Activated CD4-positive, CD25-positive, alpha-beta regulatory T cell (primary cell): ENCODE data around the gene TCF7L2.

Source experiments
- DNase-seq, 4 experiments: peaks; one replicate each; lab custom pipeline; 2025; lab: John Stamatoyannopoulos, UW

The TCF7L2 gene

DNA sequence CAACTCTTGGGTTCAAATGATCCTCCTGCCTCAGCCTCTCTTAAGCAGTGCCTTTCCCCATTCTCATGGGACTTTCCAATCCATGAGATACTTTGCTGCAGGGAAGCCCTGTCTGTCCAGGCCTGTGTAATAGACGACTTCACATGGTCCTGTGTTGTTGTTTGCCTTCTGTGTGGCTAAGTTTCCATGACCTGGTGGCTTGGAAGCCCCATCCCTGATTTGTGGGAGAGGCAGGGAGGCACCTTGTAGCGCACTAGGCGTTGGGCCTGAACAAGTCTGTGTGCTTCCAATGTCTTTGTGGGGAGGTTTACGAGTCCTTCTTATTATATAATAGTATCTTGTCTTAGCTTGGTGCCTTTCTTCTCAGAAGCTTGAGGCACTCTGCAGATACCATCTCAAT, 49.1 kb downstream of the TCF7L2 start:
- no peak for DNase-seq

DNA sequence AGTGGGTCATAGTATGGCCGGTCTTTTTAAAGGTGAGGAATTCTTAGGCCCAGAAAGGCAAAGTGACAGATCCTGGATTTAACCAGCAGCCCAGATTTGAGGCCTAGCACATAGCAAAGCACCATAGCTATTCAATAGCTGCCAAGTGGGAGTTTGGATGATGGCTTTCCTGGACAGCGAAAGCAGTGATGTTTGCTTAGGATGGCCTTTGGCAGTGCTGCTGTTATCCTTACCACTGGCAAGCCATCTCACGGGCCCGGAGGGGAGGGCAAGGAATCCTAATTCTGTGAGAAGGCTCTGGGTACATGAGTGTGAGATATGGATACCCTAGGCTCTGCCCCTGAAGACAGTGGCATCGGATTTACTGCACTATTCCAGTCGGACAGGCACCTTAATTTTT, 50.4 kb downstream of the TCF7L2 start:
- no peak for DNase-seq

DNA sequence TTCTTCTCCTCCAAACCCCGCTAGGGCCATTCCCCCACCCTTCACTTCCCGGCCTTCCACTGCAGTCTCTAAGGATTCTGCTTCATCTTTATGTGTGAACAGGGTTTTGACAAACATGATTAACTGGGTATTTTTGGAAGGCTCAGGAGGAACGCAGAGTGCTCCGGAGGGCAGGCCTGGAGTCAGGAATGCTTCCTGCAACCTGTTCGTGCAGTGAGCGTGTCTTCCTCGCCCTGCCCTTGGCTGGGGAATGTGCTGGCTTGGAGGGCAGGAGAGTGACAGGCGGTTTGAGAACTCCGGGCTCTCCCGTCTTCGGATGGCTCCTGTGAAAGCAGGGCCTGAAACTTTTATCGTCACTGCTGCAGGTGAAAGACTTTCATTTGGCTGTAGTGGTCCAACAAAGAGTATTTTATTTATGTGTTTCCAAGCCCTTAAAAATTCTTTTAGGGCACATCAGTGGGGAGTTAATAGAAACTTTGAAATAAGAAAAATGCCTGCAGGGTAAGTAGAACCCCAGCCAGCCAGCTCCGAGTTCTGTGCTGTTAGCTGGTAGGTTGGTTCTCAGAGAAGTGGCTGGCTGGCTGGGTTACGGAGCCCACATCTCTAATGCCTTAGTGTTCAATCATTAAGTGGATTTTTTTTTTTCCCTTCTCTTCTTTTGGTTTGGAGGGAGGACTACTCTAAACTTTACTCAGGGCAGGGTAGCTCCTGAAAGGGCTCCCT, 51.0 kb downstream of the TCF7L2 start:
- no peak for DNase-seq

DNA sequence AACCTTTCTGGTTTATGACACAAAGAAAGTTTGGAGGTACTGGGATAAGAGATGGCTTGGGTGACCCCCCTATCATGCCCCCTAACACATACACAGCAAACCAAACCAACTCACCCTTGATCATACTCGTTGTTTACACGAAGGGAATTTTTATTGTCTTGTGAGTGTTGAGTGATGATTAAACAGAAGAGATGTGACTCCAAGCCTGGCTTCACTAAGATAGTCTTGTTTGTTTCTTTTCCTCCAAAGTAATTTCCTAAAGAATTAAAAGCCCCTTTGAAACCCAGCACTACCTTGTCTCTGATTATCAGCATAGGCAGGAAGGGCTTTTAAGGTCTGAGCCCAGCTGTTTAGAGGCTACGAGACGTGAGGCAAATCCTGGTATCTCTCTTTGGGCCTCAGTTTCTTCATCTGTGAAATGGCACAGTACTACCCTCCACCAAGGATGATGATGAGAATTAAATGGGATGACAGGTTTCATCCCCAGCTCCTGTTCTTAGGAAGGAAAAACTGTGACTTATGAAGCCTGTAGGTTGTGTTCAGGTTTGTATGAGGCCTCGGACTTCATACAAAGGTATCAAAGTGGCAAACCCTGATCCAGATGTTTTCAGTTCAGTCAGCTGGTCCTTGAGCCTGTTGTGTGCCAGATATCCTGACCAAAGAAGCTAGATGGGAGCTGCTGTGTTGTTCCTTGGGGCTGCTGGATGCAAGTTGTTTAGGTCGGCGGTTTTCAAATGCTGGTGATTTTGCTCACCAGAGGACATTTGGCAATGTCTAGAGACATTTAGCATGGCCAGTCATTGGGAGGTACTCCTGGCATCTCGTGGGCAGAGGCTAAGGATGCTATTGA, 51.8 kb downstream of the TCF7L2 start:
- DNase-seq, result no peak

DNA sequence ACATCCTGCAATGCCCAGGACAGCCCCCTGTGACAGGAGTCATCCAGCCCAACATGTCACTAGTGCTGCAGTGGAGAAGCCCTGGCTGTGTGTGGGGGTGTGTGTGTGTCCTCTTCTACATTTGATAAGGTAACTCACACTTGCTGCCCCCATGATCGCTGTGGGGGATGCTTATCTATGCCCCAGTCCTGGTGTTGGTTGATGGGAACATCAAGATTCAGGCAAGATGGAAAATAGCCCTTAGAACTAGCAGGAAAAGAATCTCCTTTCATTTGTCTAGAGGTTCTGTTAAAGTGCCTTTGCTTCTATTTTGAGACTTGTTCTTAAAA, 52.4 kb downstream of the TCF7L2 start:
- DNase-seq, result no peak

DNA sequence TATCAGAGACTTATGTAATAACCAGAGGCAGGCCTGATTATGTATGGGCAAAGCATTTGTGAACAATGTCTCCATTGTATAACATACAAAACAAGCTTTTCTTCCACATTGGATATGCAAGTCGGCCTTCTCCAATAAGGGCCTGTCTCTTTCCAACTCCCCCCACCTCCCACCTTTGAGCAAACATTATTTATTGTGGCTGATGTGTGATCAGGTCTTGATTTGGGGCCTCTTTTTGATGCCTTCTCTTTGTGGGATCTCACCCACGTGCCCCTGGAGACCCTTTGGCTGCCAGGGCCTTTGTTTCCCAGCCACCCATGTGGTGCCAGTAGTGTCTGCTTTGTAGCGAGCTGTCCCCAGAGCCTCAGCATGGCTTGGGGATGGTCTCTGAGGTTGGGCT, 53.0 kb downstream of the TCF7L2 start:
- no peak for DNase-seq

DNA sequence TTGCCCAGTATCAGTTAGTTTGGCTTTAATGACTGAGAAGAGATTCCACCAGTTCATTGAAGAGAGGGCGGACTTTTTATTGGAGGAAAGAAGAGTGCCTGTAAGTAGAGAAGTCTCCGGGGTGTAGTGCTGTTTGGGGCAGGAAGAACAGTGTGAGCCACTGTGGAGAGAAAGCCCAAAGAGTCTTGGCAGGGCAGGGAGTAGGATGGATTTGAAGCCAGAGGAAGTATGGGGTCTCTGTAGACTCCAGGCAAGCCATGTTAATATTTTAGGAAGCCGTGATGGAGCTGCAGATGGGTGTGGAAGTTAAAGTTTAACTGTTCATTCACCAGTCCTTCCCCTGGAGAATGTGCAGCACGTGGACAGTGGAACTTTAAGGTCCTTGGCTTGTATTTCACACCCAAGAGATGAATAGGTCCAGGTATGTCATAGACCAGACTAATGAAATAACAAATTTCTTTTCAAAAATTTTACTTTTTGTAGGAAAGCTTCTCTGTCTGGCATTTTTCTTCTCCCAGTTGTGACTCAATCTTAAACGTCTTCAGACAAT, 54.1 kb downstream of the TCF7L2 start:
- no peak for DNase-seq

DNA sequence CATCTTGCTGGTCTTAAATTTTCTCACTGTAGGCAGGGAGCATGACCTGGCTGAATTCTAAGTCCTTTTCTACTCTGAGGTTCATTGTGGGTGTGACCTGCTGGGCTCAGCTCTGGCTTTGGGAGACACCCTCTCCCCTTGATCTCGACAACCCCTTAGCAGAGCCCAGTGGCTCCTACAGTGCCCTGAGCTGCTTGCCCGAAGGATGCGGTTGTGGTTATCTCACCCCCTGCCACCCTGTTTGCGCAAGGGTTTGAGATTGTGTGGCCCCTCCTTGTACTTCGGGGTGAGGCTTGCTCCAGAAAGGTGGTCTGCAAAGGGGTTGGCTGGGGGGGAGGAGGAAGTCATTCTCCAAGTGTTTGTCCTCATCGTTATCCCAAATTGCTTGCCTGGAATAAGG, 55.3 kb downstream of the TCF7L2 start:
- DNase-seq, result no peak

DNA sequence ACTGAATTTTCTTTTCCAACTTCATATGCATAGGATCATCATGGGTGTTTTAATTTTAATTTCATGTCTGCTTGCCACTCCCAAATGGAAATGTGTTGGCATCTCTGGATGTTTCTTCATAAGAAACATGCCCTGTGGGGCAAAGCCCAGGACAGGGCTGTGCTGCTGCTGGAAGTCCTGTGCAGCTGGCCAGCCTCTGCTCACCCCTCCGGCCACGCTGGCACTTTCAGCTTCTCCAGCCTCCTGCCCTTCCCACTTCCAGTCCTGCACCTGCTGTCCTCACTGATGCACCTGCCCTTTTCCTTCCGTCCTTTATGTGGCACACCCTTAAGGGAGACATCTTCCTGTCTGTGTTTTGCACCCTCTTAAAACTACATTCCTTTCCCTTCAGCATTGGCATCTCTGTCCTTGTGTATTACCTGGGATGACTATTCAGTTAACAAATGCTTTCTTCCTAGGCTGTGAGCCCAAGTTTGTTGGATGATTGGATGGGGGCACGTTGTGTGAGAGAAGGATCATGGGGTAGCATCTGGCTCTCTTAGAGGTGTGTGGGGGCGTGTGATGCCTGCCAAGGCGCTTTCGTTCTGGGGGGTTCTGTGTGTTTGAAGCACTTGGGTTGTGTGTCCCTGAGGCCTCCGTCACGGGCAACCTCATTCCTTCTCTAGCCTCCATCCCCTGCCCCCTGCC, 56.8 kb downstream of the TCF7L2 start:
- DNase-seq, result no peak

DNA sequence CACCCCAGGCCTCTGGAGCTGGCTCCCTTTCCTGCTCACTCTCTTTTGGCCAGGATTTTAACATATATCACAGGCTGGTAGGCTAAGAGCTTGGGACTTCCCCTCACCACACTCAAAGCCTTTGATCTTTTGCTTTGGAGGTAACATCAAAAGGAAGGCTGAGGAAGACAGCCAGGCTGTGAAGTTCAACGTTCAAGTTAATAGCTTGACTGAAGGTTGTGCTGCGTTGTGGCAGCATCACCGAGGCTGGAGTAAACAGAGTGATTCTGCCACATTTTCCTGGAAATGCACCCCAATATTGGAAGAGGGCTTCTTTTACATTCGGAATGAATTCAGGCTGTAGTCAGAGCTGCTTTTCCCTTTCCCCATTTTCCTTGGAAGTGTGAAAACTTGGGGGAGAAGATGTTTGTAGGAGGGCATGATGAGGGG, 57.3 kb downstream of the TCF7L2 start:
- no peak for DNase-seq

DNA sequence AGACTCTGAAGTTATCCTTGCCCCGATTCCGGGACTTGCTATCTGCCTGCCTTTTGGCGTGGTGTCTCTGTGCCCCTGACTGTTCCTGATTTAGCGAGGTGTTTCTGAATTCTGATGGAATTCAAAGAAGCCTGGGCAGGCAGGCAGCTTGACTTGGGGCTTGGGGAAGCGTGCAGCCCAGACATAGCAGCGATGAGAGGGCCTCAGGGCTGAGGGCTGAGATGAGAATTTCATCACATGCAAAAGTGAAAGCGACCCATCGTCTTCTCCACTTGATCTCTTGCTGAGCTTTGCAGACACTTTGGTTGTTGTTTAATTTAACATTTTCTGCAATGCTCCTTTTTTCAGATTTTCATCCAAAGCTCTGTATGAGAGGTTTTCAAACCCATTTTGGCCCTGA, 57.8 kb downstream of the TCF7L2 start:
- no peak for DNase-seq

DNA sequence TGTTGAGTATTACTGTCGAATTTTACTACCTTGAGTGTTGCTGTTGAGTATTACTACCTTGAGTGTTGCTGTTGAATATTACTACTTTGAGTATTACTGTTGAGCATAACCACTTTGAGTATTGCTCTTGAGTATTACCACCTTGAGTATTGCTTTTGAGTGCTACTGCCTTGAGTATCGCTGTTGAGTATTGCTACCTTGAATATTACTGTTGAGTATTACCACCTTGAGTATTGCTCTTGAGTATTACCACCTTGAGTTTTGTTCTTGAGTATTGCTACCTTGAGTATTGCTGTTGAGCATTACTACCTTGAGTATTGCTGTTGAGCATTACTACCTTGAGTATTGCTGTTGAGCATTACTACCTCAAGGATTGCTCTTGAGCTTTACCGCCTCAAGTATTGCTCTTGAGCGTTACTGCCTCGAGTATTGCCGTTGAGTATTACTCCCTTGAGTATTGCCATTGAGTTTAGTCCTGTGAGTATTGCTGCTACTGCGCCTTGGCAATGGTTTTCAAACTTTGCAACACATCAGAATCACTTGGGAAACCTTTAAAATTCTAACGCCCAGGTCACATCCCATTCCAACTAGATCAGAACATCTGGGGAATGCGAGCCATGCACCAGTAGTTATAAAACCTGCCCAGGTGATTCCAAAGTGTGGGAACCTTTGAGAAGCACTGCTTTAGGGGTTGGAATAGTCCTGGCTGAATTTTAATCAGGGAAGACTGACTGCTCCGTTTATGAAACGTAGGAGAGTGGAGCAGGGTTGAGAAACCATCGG, 61.7 kb downstream of the TCF7L2 start:
- DNase-seq, result no peak

DNA sequence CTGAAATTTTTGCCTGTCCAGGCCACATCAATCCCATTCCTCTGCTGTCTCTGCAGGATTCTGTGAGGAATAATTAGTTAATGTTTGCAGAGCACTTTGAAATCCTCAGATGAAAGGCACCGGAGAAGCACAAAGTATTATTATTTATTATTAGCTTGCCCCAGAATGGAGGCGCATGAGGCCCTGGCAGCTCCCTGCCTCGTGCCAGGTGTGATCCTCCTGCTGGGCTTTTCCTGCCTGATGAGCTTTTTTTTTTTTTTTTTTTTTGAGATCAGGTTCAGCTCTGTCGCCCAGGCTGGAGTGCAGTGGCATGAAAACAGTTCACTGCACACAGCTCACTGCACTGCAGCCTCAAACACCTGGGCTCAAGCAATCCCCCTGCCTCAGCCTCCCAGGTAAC, 65.2 kb downstream of the TCF7L2 start:
- no peak for DNase-seq

DNA sequence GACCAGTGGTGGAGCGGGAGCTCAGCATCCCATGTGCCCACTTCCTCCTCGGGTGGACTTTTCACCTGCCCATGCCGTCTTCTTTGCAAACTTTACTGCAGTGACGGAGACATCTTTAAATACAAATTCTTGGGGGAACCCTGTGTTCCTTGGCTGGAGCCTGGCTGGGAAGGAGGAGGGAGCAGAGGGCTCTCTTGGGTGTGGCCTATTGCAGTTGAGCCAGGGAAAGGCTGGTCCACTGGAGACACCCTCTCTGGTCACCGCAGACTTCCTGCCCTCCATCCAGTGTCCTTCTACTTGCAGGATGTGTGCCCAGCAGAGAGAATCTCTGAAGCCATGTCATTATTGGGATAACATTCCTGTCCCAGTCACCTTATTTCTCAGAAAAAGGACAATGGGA, 67.3 kb downstream of the TCF7L2 start:
- no peak for DNase-seq

DNA sequence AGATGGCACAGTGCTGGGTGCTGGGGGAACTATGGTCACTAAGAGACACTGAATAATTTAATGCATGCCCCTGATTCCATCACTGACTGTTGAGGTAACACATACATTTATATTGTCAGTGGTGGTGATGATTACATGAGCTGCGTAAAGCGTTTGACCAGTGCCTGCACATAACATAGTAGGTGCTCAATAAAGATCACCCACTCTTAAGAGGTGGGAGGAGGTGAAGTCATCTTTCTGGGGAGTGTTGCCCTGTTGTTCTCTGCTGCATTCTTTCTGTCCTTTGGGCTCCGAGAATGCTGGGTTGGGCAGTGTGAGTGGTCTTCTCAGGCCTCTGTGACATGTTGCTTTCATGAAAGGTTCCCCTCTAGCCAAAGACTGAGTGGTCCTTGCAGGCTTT, 68.0 kb downstream of the TCF7L2 start:
- no peak for DNase-seq

DNA sequence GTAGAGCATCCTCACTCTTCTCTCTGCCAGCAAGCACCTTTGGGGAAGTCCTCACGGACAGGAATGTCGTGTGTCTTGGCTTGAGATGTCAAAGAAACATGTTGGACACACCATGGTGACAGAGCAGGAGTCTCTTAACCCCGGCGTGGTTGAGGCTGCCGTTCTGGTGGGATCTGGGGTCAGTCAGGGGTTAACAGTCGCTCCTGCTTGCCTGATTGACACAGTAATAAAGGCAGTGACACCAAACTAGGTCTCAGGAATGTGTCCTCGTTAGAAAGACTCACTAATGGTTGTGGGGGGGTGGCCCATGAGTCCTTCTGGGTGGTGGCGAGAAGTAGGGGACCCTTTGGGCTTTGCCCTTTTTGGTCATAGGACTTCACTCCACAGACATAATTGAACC, 69.0 kb downstream of the TCF7L2 start:
- no peak for DNase-seq

DNA sequence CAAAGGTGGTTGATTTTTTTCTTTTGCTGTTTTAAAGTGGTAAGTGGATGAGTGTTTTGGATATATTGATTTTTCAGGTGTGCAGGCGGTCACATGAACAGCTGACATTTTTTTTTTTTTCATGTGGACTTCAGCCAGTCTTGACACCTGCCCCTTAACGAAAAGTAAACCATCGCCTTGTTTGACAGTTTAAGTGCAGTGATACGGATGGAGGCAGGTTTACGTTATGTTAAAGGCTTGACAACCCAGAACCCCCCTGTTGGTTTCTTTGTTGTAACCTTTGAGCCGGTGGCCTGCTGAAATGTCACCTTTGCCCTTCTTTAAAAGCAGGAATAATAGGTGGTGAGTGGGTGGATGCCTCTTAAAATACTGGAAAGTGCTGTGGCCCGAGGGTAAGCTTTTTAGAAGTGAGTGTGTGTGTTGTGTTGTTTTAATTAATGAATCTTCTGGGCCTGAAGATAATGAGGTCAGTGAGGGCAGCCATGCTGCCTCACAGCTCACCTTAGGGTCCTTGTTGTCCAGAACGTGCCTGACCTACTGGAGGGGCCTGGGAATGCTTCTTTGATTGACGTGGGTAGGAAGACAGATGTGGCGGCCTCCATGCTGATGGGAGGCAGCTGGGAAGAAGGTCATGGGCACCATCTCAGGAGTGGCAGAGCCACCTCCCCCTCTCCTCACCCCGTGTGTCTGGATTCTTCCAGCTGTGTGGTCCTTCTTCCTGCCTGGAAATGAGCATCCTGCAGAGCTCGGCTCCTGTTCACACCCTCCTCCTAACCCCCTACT, 69.8 kb downstream of the TCF7L2 start:
- no peak for DNase-seq

DNA sequence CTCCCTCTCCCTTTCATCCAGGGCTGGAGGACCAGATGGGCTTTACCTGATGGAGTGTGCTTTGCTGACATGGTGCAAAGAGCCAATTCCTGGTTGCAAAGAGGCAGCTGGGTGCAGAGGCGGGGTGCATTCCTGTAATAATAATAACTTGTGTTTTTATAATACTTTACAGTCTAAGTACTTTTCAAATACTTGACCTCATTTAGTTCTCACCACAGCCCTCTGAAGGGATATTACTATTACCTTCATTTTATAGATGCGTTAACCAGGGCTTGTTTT, 70.4 kb downstream of the TCF7L2 start:
- DNase-seq, result no peak

DNA sequence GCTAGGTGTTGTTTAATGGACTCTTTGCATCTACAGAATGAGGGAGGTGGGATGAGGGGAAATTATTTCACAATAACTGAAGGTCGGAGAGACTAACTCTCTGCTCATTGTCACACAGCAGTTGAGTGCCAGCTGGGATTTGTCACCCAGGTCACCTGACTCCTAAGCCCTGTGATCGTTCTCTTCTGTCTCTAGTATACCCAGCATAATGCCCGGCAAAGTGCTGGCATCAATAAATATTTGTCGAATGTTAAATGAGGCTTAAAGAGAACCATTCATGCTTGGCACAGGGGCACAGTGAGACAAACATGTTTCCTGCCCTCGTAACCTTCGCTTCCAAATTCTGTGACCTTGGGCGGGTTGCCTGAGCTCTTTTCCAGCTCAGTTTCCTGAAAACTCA, 70.8 kb downstream of the TCF7L2 start:
- DNase-seq, result no peak

DNA sequence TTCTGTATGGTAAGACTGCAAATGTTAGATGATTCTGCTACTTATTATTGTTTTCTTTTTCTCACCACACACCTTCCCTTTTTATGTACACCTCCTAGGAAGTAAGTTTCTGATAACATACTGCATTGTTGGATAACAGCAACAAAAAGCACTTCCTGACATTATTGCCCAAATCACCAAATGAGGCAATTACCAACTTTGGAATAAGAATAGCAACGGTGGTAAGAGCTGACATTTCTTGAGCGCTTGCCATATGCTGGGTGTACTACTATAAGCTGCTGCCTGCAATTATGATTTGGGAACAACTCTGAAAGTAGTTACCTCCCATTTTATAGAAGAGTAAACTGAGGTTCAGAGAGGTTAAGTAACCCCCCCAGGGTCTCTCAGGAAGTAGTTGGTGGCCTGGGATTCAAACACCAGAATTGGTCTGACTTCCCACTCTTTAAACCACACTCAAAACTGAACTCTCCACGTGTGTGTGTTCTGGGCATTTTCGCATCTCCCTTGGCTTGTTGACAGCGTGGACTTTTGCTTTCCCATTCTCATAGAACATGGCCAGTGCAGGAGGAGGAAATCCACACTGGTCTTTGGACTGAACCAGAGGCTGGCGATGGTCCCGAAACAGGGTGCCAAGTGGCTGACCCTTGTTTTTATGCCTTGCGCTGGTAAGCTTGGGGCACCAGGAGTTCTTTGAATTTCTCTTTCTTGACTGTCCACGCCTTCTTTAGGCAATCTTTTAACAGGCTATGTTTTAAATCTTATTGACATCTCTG, 71.4 kb downstream of the TCF7L2 start:
- DNase-seq, result no peak

DNA sequence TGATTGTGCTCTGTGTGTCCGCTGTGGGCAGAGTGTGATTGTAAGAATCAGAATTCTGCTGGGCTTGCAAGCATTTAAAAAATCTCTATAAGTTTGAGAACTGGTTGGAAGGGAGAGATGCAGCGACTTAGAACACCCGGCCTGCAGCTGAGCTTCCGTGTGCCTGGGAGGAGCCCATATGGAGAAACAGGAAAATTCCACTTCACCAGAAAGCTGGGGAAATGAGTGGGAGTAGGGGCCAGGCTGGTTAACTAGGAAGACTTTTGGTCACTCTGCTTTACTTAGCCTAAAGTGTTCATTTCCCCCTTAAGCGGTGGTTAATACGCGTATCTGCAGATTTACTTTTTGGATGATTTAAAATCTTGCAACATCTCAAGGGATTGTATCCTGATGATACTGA, 72.2 kb downstream of the TCF7L2 start:
- no peak for DNase-seq
